ENCODE data around the gene ZSCAN9.

DNA sequence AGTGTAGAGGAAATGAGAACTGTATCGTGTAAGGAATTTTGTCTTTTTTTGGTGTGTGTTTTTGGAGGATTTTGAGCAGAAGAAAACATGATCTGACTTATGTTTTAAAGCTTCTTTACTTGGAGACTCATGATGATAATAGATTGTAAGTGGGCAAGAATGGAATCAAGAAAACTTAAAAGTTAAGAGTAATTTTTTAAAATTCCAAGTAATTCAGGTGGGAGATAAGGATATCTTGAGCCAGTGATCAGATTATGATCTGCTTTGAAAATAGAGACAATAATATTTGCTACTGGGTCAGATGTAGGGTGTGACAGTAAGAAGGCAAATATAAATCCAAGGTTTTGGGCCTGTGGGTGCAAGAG, 42.6 kb downstream of the ZSCAN9 start:
- TF ChIP-seq, protein P1, sequence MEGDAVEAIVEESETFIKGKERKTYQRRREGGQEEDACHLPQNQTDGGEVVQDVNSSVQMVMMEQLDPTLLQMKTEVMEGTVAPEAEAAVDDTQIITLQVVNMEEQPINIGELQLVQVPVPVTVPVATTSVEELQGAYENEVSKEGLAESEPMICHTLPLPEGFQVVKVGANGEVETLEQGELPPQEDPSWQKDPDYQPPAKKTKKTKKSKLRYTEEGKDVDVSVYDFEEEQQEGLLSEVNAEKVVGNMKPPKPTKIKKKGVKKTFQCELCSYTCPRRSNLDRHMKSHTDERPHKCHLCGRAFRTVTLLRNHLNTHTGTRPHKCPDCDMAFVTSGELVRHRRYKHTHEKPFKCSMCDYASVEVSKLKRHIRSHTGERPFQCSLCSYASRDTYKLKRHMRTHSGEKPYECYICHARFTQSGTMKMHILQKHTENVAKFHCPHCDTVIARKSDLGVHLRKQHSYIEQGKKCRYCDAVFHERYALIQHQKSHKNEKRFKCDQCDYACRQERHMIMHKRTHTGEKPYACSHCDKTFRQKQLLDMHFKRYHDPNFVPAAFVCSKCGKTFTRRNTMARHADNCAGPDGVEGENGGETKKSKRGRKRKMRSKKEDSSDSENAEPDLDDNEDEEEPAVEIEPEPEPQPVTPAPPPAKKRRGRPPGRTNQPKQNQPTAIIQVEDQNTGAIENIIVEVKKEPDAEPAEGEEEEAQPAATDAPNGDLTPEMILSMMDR (IDR thresholded peaks at IDR 0.05): no peak
- no peak for TF ChIP-seq POLR2A (IDR thresholded peaks at IDR 0.05)
